Heart left ventricle (tissue), 13 donors: Measurements from ENCODE around the gene CD34.

Source experiments
- POLR2A ChIP-seq, 2 donors: fragments of 450-650 bp; IDR thresholded peaks; one replicate each; pipeline ENCODE4 v1.6.1; 2017; ENCODE audit warnings: antibody characterized with exemption in 2 of 2, mild to moderate bottlenecking in 2 of 2, moderate library complexity in 2 of 2
- TF ChIP-seq, protein P1 (sequence below), 12 donors: fragments of 200-600 bp; sonication (generic) in 4 of 12; IDR thresholded peaks; one replicate each; pipeline versions ENCODE4 v1.5.0 to v1.8.0; 2018 to 2022; ENCODE audit warnings: antibody characterized with exemption in 12 of 12, mild to moderate bottlenecking in 5 of 12
- donor health status: ischemic (EF 13 %, LVEDD 7.1; RV severe dilation, severe dysfunction).
- donor health status: DM: no; HTN: yes; CAD: no.
- donor health status: DM: no; HTN: no; CAD: no.
- donor health status: ischemic (EF 25% LVEDD 6.9; RV normal size, moderate dysfunction).
- donor health status: ischemic (EF 25% LVEDD 5.7; RV mildly dilated, moderate dysfunction).
- donor health status: ischemic (EF 35%, LVEDD 5.7; RV mildly dilated, moderate dysfunction).
- donor health status: nonischemic (EF 11% LVEDD 7.7; RV severe dilation, severe dysfunction).
- donor health status: DM: yes; HTN: yes; CAD: no.
- donor health status: PGD.
- donor health status: ischemic (EF 29% LVEDD 5.4; RV normal size, mild dysfunction).
- donor health status: nonischemic (EF 23%, LVEDD 6.1; RV moderate dilation, normal function).

DNA sequence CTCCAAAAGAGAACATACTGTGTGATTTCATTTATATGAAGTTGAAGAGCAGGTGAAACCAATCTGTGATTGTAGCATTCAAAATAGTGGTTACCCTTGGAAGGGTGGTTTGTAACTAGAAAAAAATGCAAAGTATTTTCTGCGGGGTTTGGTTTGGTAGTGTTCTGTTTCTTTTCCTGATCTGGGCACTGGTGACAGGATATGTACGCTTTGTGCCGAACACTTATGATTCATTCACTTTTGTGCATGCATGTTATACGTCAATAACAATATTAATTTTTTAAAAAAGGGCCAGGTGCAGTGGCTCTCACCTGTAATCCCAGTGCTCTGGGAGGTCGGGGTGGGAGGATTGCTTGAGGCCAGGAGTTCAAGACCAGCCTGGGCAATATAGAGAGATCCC lies 63.8 kb downstream of the CD34 start:
- TF ChIP-seq, protein P1, sequence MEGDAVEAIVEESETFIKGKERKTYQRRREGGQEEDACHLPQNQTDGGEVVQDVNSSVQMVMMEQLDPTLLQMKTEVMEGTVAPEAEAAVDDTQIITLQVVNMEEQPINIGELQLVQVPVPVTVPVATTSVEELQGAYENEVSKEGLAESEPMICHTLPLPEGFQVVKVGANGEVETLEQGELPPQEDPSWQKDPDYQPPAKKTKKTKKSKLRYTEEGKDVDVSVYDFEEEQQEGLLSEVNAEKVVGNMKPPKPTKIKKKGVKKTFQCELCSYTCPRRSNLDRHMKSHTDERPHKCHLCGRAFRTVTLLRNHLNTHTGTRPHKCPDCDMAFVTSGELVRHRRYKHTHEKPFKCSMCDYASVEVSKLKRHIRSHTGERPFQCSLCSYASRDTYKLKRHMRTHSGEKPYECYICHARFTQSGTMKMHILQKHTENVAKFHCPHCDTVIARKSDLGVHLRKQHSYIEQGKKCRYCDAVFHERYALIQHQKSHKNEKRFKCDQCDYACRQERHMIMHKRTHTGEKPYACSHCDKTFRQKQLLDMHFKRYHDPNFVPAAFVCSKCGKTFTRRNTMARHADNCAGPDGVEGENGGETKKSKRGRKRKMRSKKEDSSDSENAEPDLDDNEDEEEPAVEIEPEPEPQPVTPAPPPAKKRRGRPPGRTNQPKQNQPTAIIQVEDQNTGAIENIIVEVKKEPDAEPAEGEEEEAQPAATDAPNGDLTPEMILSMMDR (IDR thresholded peaks at IDR 0.05): no peak
- TF ChIP-seq POLR2A (IDR thresholded peaks at IDR 0.05): no peak
